ENCODE measurements around the gene MTUS2. TPM values are rescaled to one million over a fixed set of nuclear protein-coding genes. Genes with fewer than 3 reads are reported as not detected.

Gene MTUS2
- total and polyA plus RNA-seq, 4 donors, result under 0.01 to 0.70 (median 0.15) TPM

DNA sequence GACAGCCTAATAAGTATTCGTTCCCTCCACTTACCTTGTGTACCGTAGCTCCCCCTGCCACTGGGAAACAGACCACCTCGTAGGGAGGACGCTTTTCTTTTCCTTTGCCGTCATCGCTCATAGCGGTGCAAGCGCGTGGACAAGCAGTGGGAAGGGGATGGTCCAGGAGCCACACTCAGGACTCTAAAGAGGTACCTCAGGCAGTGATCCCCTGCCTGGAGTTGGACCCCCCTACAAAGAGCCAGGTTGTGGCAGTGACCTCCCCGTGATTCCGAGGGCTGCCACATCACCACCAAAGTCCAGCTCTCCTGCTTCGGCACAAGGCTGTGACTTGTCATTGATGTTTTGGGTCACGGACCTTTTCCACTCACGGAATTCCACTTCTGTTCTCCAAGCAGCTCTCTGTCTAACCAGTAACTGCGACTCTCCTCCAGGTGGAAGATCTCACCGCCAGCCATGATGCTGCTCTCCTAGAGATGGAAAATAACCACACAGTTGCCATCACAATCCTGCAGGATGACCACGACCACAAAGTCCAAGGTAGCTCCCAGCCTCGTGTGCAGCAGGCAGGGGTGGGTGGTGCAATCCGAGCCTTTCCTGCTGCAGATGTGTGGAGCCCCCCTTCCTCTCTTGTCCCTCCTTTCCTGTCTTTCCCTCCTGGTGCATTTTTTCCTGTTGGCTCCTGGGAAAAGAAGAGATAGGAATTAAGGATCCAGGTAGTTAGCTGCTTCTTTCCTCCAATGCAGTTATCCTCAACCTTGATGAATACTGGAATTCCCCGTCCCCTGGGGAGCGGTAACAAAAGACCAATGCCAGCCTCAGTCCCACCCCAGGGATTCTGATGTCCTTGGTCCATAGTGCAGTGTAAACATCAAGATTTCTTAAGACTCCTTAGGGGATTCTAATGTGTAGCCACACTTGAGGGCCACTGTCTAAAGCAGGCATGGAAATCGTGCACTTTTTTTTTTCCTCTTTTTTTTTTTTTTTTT lies 667.6 kb downstream of the MTUS2 start:
- Histone ChIP-seq H3K27ac (ENCODE audit: low read depth in 1 of 2, low read length in 2 of 2) (no peak overlapping the region), H3K4me3 (ENCODE audit: low read depth in 1 of 3, low read length in 3 of 3) (no peak overlapping the region), H3K4me1 (ENCODE audit: control insufficient read depth in 4 of 4, insufficient read depth in 4 of 4, low read length in 3 of 4) (no peaks in the 10 kb centered on the region), H3K27me3 (ENCODE audit: control insufficient read depth in 4 of 4, insufficient read depth in 4 of 4, low read length in 3 of 4) (no peaks in the 10 kb centered on the region), H3K9me3 (ENCODE audit: control insufficient read depth in 4 of 4, low read length in 3 of 4) (no peaks in the 10 kb centered on the region), H3K9ac (ENCODE audit: low read depth in 1 of 2, low read length in 2 of 2) (no peak overlapping the region), H3K36me3 (ENCODE audit: control insufficient read depth in 4 of 4, insufficient read depth in 3 of 4, low read depth in 1 of 4, low read length in 3 of 4) (no peaks in the 10 kb centered on the region)
- TF ChIP-seq YY1 (IDR thresholded peaks at IDR 0.05) (no peak), EGR1 (IDR thresholded peaks at IDR 0.05; ENCODE audit: low read depth in 2 of 2) (no peak), RAD21 (IDR thresholded peaks at IDR 0.05) (no peak), SP1 (IDR thresholded peaks at IDR 0.05) (no peak), FOXA1 (IDR thresholded peaks at IDR 0.05) (no peak), FOXA2 (IDR thresholded peaks at IDR 0.05) (no peak), HNF4G (IDR thresholded peaks at IDR 0.05) (no peak), RXRA (IDR thresholded peaks at IDR 0.05) (no peak), ATF3 (IDR thresholded peaks at IDR 0.05) (no peak), HNF4A (conservative IDR thresholded peaks at IDR 0.05) (no peak), NR2F2 (IDR thresholded peaks at IDR 0.05) (no peak), JUND (IDR thresholded peaks at IDR 0.05) (no peak), MAX (IDR thresholded peaks at IDR 0.05) (no peak)
- TF ChIP-seq, protein P1, sequence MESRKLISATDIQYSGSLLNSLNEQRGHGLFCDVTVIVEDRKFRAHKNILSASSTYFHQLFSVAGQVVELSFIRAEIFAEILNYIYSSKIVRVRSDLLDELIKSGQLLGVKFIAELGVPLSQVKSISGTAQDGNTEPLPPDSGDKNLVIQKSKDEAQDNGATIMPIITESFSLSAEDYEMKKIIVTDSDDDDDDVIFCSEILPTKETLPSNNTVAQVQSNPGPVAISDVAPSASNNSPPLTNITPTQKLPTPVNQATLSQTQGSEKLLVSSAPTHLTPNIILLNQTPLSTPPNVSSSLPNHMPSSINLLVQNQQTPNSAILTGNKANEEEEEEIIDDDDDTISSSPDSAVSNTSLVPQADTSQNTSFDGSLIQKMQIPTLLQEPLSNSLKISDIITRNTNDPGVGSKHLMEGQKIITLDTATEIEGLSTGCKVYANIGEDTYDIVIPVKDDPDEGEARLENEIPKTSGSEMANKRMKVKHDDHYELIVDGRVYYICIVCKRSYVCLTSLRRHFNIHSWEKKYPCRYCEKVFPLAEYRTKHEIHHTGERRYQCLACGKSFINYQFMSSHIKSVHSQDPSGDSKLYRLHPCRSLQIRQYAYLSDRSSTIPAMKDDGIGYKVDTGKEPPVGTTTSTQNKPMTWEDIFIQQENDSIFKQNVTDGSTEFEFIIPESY (IDR thresholded peaks at IDR 0.05), result no peak
- TF ChIP-seq, protein P2, sequence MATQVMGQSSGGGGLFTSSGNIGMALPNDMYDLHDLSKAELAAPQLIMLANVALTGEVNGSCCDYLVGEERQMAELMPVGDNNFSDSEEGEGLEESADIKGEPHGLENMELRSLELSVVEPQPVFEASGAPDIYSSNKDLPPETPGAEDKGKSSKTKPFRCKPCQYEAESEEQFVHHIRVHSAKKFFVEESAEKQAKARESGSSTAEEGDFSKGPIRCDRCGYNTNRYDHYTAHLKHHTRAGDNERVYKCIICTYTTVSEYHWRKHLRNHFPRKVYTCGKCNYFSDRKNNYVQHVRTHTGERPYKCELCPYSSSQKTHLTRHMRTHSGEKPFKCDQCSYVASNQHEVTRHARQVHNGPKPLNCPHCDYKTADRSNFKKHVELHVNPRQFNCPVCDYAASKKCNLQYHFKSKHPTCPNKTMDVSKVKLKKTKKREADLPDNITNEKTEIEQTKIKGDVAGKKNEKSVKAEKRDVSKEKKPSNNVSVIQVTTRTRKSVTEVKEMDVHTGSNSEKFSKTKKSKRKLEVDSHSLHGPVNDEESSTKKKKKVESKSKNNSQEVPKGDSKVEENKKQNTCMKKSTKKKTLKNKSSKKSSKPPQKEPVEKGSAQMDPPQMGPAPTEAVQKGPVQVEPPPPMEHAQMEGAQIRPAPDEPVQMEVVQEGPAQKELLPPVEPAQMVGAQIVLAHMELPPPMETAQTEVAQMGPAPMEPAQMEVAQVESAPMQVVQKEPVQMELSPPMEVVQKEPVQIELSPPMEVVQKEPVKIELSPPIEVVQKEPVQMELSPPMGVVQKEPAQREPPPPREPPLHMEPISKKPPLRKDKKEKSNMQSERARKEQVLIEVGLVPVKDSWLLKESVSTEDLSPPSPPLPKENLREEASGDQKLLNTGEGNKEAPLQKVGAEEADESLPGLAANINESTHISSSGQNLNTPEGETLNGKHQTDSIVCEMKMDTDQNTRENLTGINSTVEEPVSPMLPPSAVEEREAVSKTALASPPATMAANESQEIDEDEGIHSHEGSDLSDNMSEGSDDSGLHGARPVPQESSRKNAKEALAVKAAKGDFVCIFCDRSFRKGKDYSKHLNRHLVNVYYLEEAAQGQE (IDR thresholded peaks at IDR 0.05), result no peak
- TF ChIP-seq, protein P3, sequence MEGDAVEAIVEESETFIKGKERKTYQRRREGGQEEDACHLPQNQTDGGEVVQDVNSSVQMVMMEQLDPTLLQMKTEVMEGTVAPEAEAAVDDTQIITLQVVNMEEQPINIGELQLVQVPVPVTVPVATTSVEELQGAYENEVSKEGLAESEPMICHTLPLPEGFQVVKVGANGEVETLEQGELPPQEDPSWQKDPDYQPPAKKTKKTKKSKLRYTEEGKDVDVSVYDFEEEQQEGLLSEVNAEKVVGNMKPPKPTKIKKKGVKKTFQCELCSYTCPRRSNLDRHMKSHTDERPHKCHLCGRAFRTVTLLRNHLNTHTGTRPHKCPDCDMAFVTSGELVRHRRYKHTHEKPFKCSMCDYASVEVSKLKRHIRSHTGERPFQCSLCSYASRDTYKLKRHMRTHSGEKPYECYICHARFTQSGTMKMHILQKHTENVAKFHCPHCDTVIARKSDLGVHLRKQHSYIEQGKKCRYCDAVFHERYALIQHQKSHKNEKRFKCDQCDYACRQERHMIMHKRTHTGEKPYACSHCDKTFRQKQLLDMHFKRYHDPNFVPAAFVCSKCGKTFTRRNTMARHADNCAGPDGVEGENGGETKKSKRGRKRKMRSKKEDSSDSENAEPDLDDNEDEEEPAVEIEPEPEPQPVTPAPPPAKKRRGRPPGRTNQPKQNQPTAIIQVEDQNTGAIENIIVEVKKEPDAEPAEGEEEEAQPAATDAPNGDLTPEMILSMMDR (IDR thresholded peaks at IDR 0.05; ENCODE audit: low read depth, low read length, missing input control), result no peak
- 91% methylated on average over 22 of the region's 22 CpGs for WGBS
- DNase-seq (ENCODE audit: low spot score), result no peak
